AG04449 (cell line): ENCODE results near the gene CA5A.
A peak's percentile ranks its signal among the peaks of the same experiment; 100 is the strongest.
"Not testable (repeated sequence)": the region's sequence is repeated elsewhere in the genome, so short reads cannot be mapped to it uniquely, and the experiment has no call there.

ENCODE experiments used
- CTCF ChIA-PET: fragments of 350-600 bp; formaldehyde crosslinking; extraction: SDS; loops from one replicate; lab custom pipeline; 2021; ENCODE audit warnings: antibody characterized with exemption; lab: Yijun Ruan, JAX
- POLR2A ChIA-PET: fragments of 400-600, 350-600 bp; formaldehyde crosslinking; extraction: SDS; loops from one replicate; lab custom pipeline; 2020; ENCODE audit warnings: antibody characterized with exemption, inconsistent platforms; lab: Yijun Ruan, JAX
- DNase-seq: peaks from one replicate; pipeline ENCODE4 v3.0.0-alpha.2; 2010; ENCODE audit warnings: low read depth, low spot score
- H3K4me3 ChIP-seq: 2 replicates; pipeline ENCODE4 v1.5.1; 2011; ENCODE audit warnings: low read depth, mild to moderate bottlenecking, control low read depth, low read length
- CTCF ChIP-seq: IDR thresholded peaks from one replicate; pipeline ENCODE4 v1.5.1; 2011; ENCODE audit warnings: mild to moderate bottlenecking, moderate library complexity, low read length, control low read depth, inconsistent platforms; ENCODE audit not compliant: insufficient read depth; ENCODE audit errors: missing control alignments

CA5A gene

GRCh38 chr16:87860553-87861299 lies 75.6 kb downstream of the CA5A start:
- CTCF ChIA-PET, result interaction anchor here (1.0 to 2.7 kb wide), 4 partner anchors 11 to 82 kb away, joined by 3 to 17 read pairs (median 6); no protein-coding TSS in a partner anchor
- H3K4me3 ChIP-seq, result peak overlapping the region; percentile 18
- DNase-seq, result no peak
- no peak for TF ChIP-seq CTCF
- POLR2A ChIA-PET, result interaction anchor here (1.1 to 1.8 kb wide), 2 partner anchors 9 to 11 kb away, joined by 4 to 5 read pairs; partner anchors contain the start of gene SLC7A5

GRCh38 chr16:87858151-87858993 lies 78.0 kb downstream of the CA5A start:
- not testable (repeated sequence) for H3K4me3 ChIP-seq, DNase-seq
- ChIA-PET CTCF (interaction anchor here (1.3 to 2.7 kb wide), 3 partner anchors 9 to 49 kb away, joined by 3 to 17 read pairs (median 8); no protein-coding TSS in a partner anchor), POLR2A (interaction anchor here (1.2 kb wide), 1 partner anchor 10 kb away, joined by 3 read pairs; no protein-coding TSS in a partner anchor)

- no peak for TF ChIP-seq CTCF
- ChIA-PET POLR2A (interaction anchor here (1.2 to 1.8 kb wide), 2 partner anchors 9 to 13 kb away, joined by 4 to 9 read pairs; partner anchors contain the start of gene SLC7A5), CTCF (interaction anchor here (0.8 to 1.3 kb wide), 4 partner anchors 9 to 78 kb away, joined by 3 to 4 read pairs (median 3); no protein-coding TSS in a partner anchor)
- no peak overlapping the region for H3K4me3 ChIP-seq
- DNase-seq, result no peak
These were observed 79.5 kb downstream of the CA5A start for GRCh38 chr16:87856791-87857228.

GRCh38 chr16:87855852-87856715 lies 80.2 kb downstream of the CA5A start:
- CTCF ChIA-PET, result interaction anchor here (1.1 to 1.3 kb wide), 3 partner anchors 8 to 77 kb away, joined by 3 to 4 read pairs (median 3); no protein-coding TSS in a partner anchor
- no peak for TF ChIP-seq CTCF
- POLR2A ChIA-PET, result interaction anchor here (1.2 to 1.8 kb wide), 2 partner anchors 10 to 14 kb away, joined by 4 to 9 read pairs; partner anchors contain the start of gene SLC7A5
- no peak overlapping the region for H3K4me3 ChIP-seq
- DNase-seq, result no peak

GRCh38 chr16:87854907-87855683 lies 81.2 kb downstream of the CA5A start:
- DNase-seq, result no peak
- no peak overlapping the region for H3K4me3 ChIP-seq
- no peak for TF ChIP-seq CTCF
- ChIA-PET POLR2A (interaction anchor here (0.6 kb wide), 1 partner anchor 14 kb away, joined by 3 read pairs; the partner anchor contains the start of gene SLC7A5), CTCF (interaction anchor here (0.6 to 3.0 kb wide), 5 partner anchors 9 to 76 kb away, joined by 3 to 17 read pairs (median 4); no protein-coding TSS in a partner anchor)
